Naive thymus-derived CD4-positive, alpha-beta T cell (primary cell): ENCODE measurements around the gene ARHGAP5. TPM values are rescaled to one million over a fixed set of nuclear protein-coding genes. Genes with fewer than 3 reads are reported as not detected.

Experiments used
- ATAC-seq: fragments of 150-1000 bp; cut with Tn5 transposase; 2 replicates; pipeline ENCODE4 v1.10.0; 2021; ENCODE audit warnings: mild to moderate bottlenecking, moderate library complexity
- CTCF ChIA-PET: fragments of 350-600 bp; sonication (Branson Sonifier 250); formaldehyde crosslinking; loops from one replicate; lab custom pipeline; 2021; ENCODE audit warnings: antibody characterized with exemption; lab: Charles Lee
- POLR2A ChIA-PET: fragments of 350-600 bp; sonication (Branson Sonifier 250); formaldehyde crosslinking; loops from one replicate; lab custom pipeline; 2021; ENCODE audit warnings: antibody characterized with exemption, inconsistent platforms; lab: Charles Lee
- DNase-seq, 9 donors: peaks; one replicate each; pipeline versions ENCODE4 v3.0.0 to v3.0.0-alpha.2; 2020 to 2022; ENCODE audit warnings: mixed read lengths in 1 of 9
- H3K27ac ChIP-seq: one replicate; pipeline ENCODE4 v1.7.0; 2013; ENCODE audit warnings: mild to moderate bottlenecking, low read depth, low read length, moderate library complexity
- H3K27me3 ChIP-seq, 2 donors: one replicate each; pipeline ENCODE4 v1.7.0; 2013; ENCODE audit warnings: low read length in 2 of 2, mild to moderate bottlenecking in 2 of 2, moderate library complexity in 2 of 2; ENCODE audit not compliant: control insufficient read depth in 2 of 2, insufficient read depth in 2 of 2
- H3K36me3 ChIP-seq, 3 experiments: 1 replicate in 2 of 3; 2 replicates in 1 of 3; pipeline ENCODE4 v1.7.0; 2013; ENCODE audit warnings: low read length in 3 of 3, mild to moderate bottlenecking in 3 of 3, moderate library complexity in 1 of 3; ENCODE audit not compliant: insufficient read depth in 3 of 3, control insufficient read depth in 2 of 3
- H3K4me1 ChIP-seq, 2 donors: one replicate each; pipeline ENCODE4 v1.7.0; 2013; ENCODE audit warnings: low read length in 2 of 2, mild to moderate bottlenecking in 2 of 2, moderate library complexity in 1 of 2; ENCODE audit not compliant: control insufficient read depth in 2 of 2, insufficient read depth in 2 of 2
- H3K4me3 ChIP-seq: 2 replicates; pipeline ENCODE4 v1.7.0; 2013; ENCODE audit warnings: mild to moderate bottlenecking, low read length
- H3K9me3 ChIP-seq, 3 experiments: 1 replicate in 2 of 3; 2 replicates in 1 of 3; pipeline ENCODE4 v1.7.0; 2013; ENCODE audit warnings: low read length in 3 of 3; ENCODE audit not compliant: control insufficient read depth in 2 of 3
- H3K27ac Mint-ChIP-seq, 9 donors: one replicate each; pipeline ENCODE4 v1.8.0; 2020 to 2022; ENCODE audit warnings: mixed read lengths in 9 of 9, mild to moderate bottlenecking in 8 of 9, moderate library complexity in 5 of 9, inconsistent platforms in 2 of 9
- H3K27me3 Mint-ChIP-seq, 5 donors: one replicate each; pipeline ENCODE4 v1.8.0; 2021 to 2022; ENCODE audit warnings: mixed read lengths in 5 of 5, mild to moderate bottlenecking in 1 of 5
- H3K36me3 Mint-ChIP-seq, 5 donors: one replicate each; pipeline ENCODE4 v1.8.0; 2020 to 2022; ENCODE audit warnings: mixed read lengths in 5 of 5, mild to moderate bottlenecking in 3 of 5, inconsistent platforms in 1 of 5
- H3K4me1 Mint-ChIP-seq, 7 donors: one replicate each; pipeline ENCODE4 v1.8.0; 2020 to 2022; ENCODE audit warnings: mixed read lengths in 7 of 7, mild to moderate bottlenecking in 3 of 7, inconsistent platforms in 1 of 7
- H3K4me3 Mint-ChIP-seq, 10 donors: one replicate each; pipeline ENCODE4 v1.8.0; 2020 to 2022; ENCODE audit warnings: mild to moderate bottlenecking in 10 of 10, mixed read lengths in 10 of 10, moderate library complexity in 6 of 10, inconsistent platforms in 2 of 10
- H3K9me3 Mint-ChIP-seq, 11 donors: one replicate each; pipeline ENCODE4 v1.8.0; 2020 to 2022; ENCODE audit warnings: mixed read lengths in 11 of 11, mild to moderate bottlenecking in 4 of 11, inconsistent platforms in 1 of 11, moderate library complexity in 1 of 11
- intact Hi-C, 2 donors: fragments of 100-400 bp; cut with micrococcal nuclease; formaldehyde crosslinking; loops; one replicate each; pipeline ENCODE4 v1.15.1; 2023
- polyA plus RNA-seq, 2 donors: library from polyadenylated mRNA; unstranded; fragments of 300-500 nt; fragmentation: Illumina TruSeq; gene quantifications; one replicate each; pipeline ENCODE4 v1.2.3, GENCODE V29; 2021
- total RNA-seq, 6 experiments: library from RNA in 5 of 6; stranded (reverse) in 5 of 6; gene quantifications; 1 replicate in 5 of 6; 2 replicates in 1 of 6; pipeline ENCODE4 v1.2.3 and lab custom pipeline; 2021 to 2026

The ARHGAP5 gene
- total and polyA plus RNA-seq, 7 experiments from 2014 or later = 26.6 to 98.2 (median 51.4) TPM

DNA sequence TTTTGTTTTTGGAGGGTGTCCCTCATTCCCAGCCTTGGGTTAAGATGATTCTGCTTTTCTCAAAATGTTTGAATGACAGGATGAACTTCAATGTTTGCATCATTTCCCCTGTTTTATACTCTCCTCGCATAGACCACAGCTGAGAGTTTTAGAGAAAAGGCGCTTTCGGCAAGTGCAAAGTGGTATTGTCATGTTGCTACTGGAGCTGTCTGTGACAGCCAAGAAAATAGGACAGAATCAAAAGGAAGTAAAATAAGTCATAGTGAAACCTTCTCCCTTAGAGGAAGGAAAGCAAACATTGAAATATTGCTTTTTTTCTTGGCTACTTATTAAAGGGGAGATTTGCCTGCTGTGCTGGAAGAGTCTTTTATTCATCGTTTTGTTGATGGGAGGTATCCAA is 33.5 kb upstream of the ARHGAP5 start:
- Histone ChIP-seq H3K27me3 (no peaks in the 10 kb centered on the region), H3K9me3 (no peaks in the 10 kb centered on the region), H3K4me1 (no peaks in the 10 kb centered on the region), H3K27ac (no peak overlapping the region), H3K36me3 (no peaks in the 10 kb centered on the region), H3K4me3 (no peak overlapping the region)
- Mint-ChIP-seq H3K36me3 (no peaks in the 10 kb centered on the region), H3K4me1 (peaks cover 0 to 5% (median 0%) of the 10 kb centered on the region in 7 donors), H3K27me3 (peaks cover 6 to 26% (median 10%) of the 10 kb centered on the region in 5 donors), H3K9me3 (peaks cover 0 to 7% (median 0%) of the 10 kb centered on the region in 11 donors), H3K27ac (no peak overlapping the region), H3K4me3 (no peak overlapping the region)
- ChIA-PET CTCF (no interaction called here), POLR2A (no interaction called here)
- DNase-seq (no peak), ATAC-seq (no peak)
- intact Hi-C loops = no loop called here

DNA sequence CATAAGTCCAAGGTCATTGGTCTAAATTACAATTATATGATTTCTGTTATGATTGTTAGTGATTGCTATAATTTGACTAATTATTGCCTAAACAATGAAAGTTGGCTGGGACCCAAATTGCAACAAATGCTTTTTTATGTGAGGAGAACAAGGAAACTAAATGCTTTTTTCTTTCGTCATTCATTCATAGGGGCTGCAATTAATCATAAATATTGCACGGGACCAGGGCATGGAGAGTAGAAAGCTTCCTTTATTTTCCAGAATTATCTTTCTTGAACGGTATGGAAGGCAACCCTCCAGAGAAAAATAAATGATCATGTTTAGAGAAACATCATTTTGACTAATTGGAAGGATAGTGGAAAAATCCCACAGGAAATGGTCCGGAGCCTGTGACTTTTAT is 32.6 kb upstream of the ARHGAP5 start:
- H3K9me3 ChIP-seq = no peaks in the 10 kb centered on the region
- no peak for DNase-seq
- no peaks in the 10 kb centered on the region for H3K36me3 ChIP-seq
- ChIA-PET CTCF (interaction anchor here (1.9 kb wide), 1 partner anchor 110 kb away, joined by 4 read pairs; no protein-coding TSS in a partner anchor), POLR2A (no interaction called here)
- H3K27me3 ChIP-seq = no peaks in the 10 kb centered on the region
- no peak overlapping the region for H3K27ac ChIP-seq
- no peak for ATAC-seq
- H3K9me3 Mint-ChIP-seq = peaks cover 0 to 7% (median 0%) of the 10 kb centered on the region in 11 donors
- H3K4me1 Mint-ChIP-seq = peaks cover 0 to 5% (median 0%) of the 10 kb centered on the region in 7 donors
- intact Hi-C loops = no loop called here
- no peaks in the 10 kb centered on the region for H3K4me1 ChIP-seq
- no peak overlapping the region for H3K4me3 ChIP-seq
- no peak overlapping the region for H3K27ac Mint-ChIP-seq
- no peaks in the 10 kb centered on the region for H3K36me3 Mint-ChIP-seq
- H3K4me3 Mint-ChIP-seq = no peak overlapping the region
- H3K27me3 Mint-ChIP-seq = peaks cover 6 to 26% (median 12%) of the 10 kb centered on the region in 5 donors

DNA sequence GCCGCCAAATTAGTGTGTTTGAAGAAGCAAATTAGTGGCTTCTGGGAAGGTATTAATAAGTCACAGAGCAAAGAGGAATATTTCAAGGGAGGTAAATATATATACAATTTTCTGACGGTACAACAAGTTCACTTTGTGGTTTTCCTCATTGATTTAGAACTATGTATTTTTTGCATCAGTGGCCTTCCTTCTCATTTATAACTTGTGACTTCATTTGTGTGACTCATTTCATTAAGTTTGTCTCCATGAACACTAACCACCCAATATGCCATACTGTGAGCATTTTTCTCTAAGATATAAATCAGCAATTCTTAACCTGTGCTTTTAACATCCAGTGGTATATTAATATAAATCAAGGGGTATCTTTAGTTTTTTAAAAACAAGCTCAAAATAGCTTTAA is 29.3 kb upstream of the ARHGAP5 start:
- ChIA-PET CTCF (no interaction called here), POLR2A (no interaction called here)
- Mint-ChIP-seq H3K36me3 (no peaks in the 10 kb centered on the region), H3K27me3 (peaks cover 3 to 13% (median 6%) of the 10 kb centered on the region in 5 donors), H3K27ac (no peak overlapping the region), H3K4me3 (no peak overlapping the region), H3K9me3 (no peaks in the 10 kb centered on the region), H3K4me1 (peaks cover 0 to 5% (median 0%) of the 10 kb centered on the region in 7 donors)
- no peaks in the 10 kb centered on the region for H3K27me3 ChIP-seq
- no peak for ATAC-seq
- H3K9me3 ChIP-seq = no peaks in the 10 kb centered on the region
- no peak for DNase-seq
- no peak overlapping the region for H3K4me3 ChIP-seq
- H3K4me1 ChIP-seq = no peaks in the 10 kb centered on the region
- no peaks in the 10 kb centered on the region for H3K36me3 ChIP-seq
- intact Hi-C loops = no loop called here
- H3K27ac ChIP-seq = no peak overlapping the region

DNA sequence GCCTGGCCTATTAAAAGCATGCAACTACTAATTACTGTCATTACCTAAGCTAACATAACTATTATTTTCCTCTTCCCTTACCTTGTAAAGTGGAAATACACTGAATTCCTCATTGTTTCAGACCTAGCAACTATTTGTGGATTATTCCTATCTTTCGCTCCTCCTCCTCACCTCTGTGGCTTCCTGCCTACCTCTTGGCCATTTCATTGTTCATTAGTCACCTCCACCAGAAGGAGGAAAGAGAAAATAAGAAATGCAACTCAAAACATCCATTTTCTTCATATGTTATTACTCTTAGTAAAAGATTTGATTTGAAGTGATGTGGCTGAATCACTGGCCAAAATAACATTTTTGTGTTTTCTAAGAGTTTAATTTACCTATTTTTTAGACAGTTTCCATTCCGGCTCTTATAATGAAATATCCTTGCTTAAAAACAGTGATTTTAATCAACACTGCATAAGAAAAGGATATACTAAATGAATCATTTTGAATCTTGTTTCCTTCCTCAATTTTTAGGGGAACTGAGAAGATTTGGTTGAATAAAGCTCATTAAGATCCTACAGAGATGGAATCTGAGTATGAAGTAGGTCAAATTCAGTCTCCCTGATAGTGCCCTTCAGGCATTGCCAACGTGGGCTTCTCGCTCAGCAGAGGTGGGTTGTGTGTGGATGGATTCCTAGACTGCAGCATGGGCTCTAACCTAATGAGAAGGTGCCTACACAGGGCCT is 27.6 kb upstream of the ARHGAP5 start:
- no peaks in the 10 kb centered on the region for H3K36me3 ChIP-seq
- peaks cover 0 to 4% (median 0%) of the 10 kb centered on the region in 7 donors for H3K4me1 Mint-ChIP-seq
- no peaks in the 10 kb centered on the region for H3K27me3 ChIP-seq
- DNase-seq (no peak), ATAC-seq (peak; percentile 47)
- ChIA-PET CTCF (no interaction called here), POLR2A (no interaction called here)
- intact Hi-C loops = no loop called here
- H3K9me3 Mint-ChIP-seq = peaks cover 0 to under 1% (median 0%) of the 10 kb centered on the region in 11 donors
- H3K27me3 Mint-ChIP-seq = peaks cover 0 to 8% (median 0%) of the 10 kb centered on the region in 5 donors
- H3K27ac Mint-ChIP-seq = no peak overlapping the region
- H3K4me3 Mint-ChIP-seq = no peak overlapping the region
- no peaks in the 10 kb centered on the region for H3K36me3 Mint-ChIP-seq
- no peak overlapping the region for H3K4me3 ChIP-seq
- no peaks in the 10 kb centered on the region for H3K9me3 ChIP-seq
- H3K4me1 ChIP-seq = no peaks in the 10 kb centered on the region
- H3K27ac ChIP-seq = no peak overlapping the region

DNA sequence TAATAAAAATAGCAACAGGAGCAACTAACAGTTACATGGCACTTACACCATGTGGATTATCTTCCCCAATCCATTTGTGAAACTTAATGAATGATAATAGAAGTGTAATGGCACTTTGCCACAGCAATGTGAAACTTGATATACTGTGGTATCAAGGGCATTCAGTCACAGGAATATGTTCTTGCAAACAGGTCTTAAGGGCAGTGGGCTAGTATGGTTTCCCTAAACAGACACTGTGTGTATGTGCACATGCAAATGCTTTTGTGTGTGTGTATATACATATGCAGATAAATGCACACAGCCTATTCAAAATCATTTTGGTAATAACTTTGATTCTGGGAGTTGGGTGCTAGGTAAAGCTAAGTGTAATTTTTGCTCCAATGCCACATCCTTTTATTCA is 26.2 kb upstream of the ARHGAP5 start:
- Mint-ChIP-seq H3K4me1 (peaks cover 0 to 4% (median 0%) of the 10 kb centered on the region in 7 donors), H3K4me3 (no peak overlapping the region), H3K9me3 (peaks cover 0 to 2% (median 0%) of the 10 kb centered on the region in 11 donors), H3K27me3 (peaks cover 0 to 8% (median 0%) of the 10 kb centered on the region in 5 donors), H3K36me3 (no peaks in the 10 kb centered on the region), H3K27ac (no peak overlapping the region)
- no peaks in the 10 kb centered on the region for H3K4me1 ChIP-seq
- no peak overlapping the region for H3K27ac ChIP-seq
- intact Hi-C loops = no loop called here
- H3K9me3 ChIP-seq = no peaks in the 10 kb centered on the region
- POLR2A ChIA-PET = interaction anchor here (0.6 kb wide), 1 partner anchor 25 kb away, joined by 6 read pairs; no protein-coding TSS in a partner anchor
- no peak overlapping the region for H3K4me3 ChIP-seq
- H3K36me3 ChIP-seq = no peaks in the 10 kb centered on the region
- DNase-seq (no peak), ATAC-seq (no peak)
- H3K27me3 ChIP-seq = no peaks in the 10 kb centered on the region
- CTCF ChIA-PET = no interaction called here

DNA sequence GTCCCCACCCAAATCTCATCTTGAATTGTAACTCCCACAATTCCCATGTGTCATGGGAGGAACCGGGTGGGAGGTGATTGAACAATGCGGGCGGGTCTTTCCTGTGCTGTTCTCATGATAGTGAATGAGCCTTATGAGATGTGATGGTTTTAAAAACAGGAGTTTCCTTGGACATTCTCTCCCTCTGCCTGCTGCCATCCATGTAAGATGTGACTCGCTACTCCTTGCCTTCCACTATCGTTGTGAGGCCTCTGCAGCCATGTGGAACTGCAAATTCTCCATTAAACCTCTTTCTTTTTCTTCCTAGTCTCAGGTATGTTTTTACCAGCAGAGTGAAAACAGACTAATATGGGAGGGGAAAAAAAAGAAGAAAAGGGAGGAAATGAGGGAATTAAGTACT is 22.6 kb upstream of the ARHGAP5 start:
- H3K27me3 Mint-ChIP-seq = peaks cover 5 to 20% (median 7%) of the 10 kb centered on the region in 5 donors

More for the DNA sequence above, 22.6 kb upstream of the ARHGAP5 start:
- H3K36me3 ChIP-seq = no peaks in the 10 kb centered on the region
- Mint-ChIP-seq H3K27ac (no peak overlapping the region), H3K36me3 (no peaks in the 10 kb centered on the region), H3K9me3 (peaks cover 0 to 2% (median 0%) of the 10 kb centered on the region in 11 donors), H3K4me3 (no peak overlapping the region), H3K4me1 (peaks cover 0 to 1% (median 0%) of the 10 kb centered on the region in 7 donors)
- no peak overlapping the region for H3K4me3 ChIP-seq
- intact Hi-C loops = no loop called here
- ChIA-PET POLR2A (no interaction called here), CTCF (no interaction called here)
- DNase-seq (no peak), ATAC-seq (no peak)
- H3K27me3 ChIP-seq = no peaks in the 10 kb centered on the region
- H3K4me1 ChIP-seq = no peaks in the 10 kb centered on the region
- no peak overlapping the region for H3K27ac ChIP-seq
- H3K9me3 ChIP-seq = no peaks in the 10 kb centered on the region
